Activated CD4-positive, CD25-positive, alpha-beta regulatory T cell treated with anti-CD3 and anti-CD28 coated beads, Interleukin-2, amount 50 U/mL, for 24 hours (primary cell): Measurements from ENCODE around the gene SASH3.
"Not testable (repeated sequence)": the region's sequence is repeated elsewhere in the genome, so short reads cannot be mapped to it uniquely, and the experiment has no call there.

Experiments
- ATAC-seq, 2 donors: fragments of 150-1000 bp; cut with Tn5 transposase; one replicate each; pipeline ENCODE4 v1.10.0; 2021; ENCODE audit warnings: mild to moderate bottlenecking in 1 of 2, moderate library complexity in 1 of 2

Gene SASH3

GRCh38 chrX:129779747-129780146, at the start of gene SASH3:
SASH3 (plus strand) TSS chrX:129779949; CDS start chrX:129780098, 149 bp downstream.
- ATAC-seq = peak in 1 of 2 donors; percentile 7

GRCh38 chrX:129731228-129731627, 48.5 kb upstream of the SASH3 start:
- no peak for ATAC-seq

GRCh38 chrX:129732857-129733256, 46.9 kb upstream of the SASH3 start:
- no peak for ATAC-seq

GRCh38 chrX:129733335-129733734, 46.4 kb upstream of the SASH3 start:
- ATAC-seq = no peak

GRCh38 chrX:129736491-129736890, 43.3 kb upstream of the SASH3 start:
- ATAC-seq = peak in 1 of 2 donors; percentile 53

GRCh38 chrX:129737916-129738315, 41.8 kb upstream of the SASH3 start:
- ATAC-seq = no peak

- no peak for ATAC-seq
Observed at GRCh38 chrX:129738466-129739308, 41.1 kb upstream of the SASH3 start, which contains the start of gene XPNPEP2. XPNPEP2 (plus strand) TSS chrX:129738979; CDS start chrX:129739214, 235 bp downstream.

- ATAC-seq = no peak
Observed at GRCh38 chrX:129739578-129739977, 40.2 kb upstream of the SASH3 start.

GRCh38 chrX:129741880-129742758, 37.6 kb upstream of the SASH3 start:
- ATAC-seq = no peak

- not testable (repeated sequence) for ATAC-seq
Observed at GRCh38 chrX:129742759-129743152, 37.0 kb upstream of the SASH3 start.

GRCh38 chrX:129743821-129744220, 35.9 kb upstream of the SASH3 start:
- no peak for ATAC-seq

GRCh38 chrX:129744861-129745321, 34.9 kb upstream of the SASH3 start:
- peak; percentile 63 to 71 for ATAC-seq

GRCh38 chrX:129746557-129747470, 32.9 kb upstream of the SASH3 start:
- no peak for ATAC-seq

- ATAC-seq = no peak
Observed at GRCh38 chrX:129747533-129747932, 32.2 kb upstream of the SASH3 start.

- ATAC-seq = no peak
Observed at GRCh38 chrX:129748305-129748704, 31.4 kb upstream of the SASH3 start.

GRCh38 chrX:129749069-129749468, 30.7 kb upstream of the SASH3 start:
- no peak for ATAC-seq

GRCh38 chrX:129750971-129751370, 28.8 kb upstream of the SASH3 start:
- no peak for ATAC-seq

GRCh38 chrX:129754056-129755024, 25.4 kb upstream of the SASH3 start:
- ATAC-seq = no peak

- ATAC-seq = peak in 1 of 2 donors; percentile 31
Observed at GRCh38 chrX:129755779-129756650, 23.7 kb upstream of the SASH3 start.

GRCh38 chrX:129759576-129760061, 20.1 kb upstream of the SASH3 start:
- ATAC-seq = peak; percentile 84 to 86
